GM21717 (cell line): ENCODE measurements around the gene DGCR6L.
"Not testable (repeated sequence)": the region's sequence is repeated elsewhere in the genome, so short reads cannot be mapped to it uniquely, and the experiment has no call there.

Source experiments
- ATAC-seq: cut with Tn5 transposase; IDR thresholded peaks from one replicate; pipeline ENCODE4 v1.9.1; 2021; ENCODE audit warnings: mild to moderate bottlenecking, moderate library complexity; ENCODE audit not compliant: unreplicated experiment

DGCR6L gene

GRCh38 chr22:20292673-20293232 lies 27.1 kb downstream of the DGCR6L start:
- ATAC-seq = no peak

GRCh38 chr22:20292108-20292507 lies 27.8 kb downstream of the DGCR6L start:
- no peak for ATAC-seq

- no peak for ATAC-seq
These were observed 28.2 kb downstream of the DGCR6L start for GRCh38 chr22:20291604-20292063.

GRCh38 chr22:20291249-20291586 lies 28.6 kb downstream of the DGCR6L start:
- no peak for ATAC-seq

GRCh38 chr22:20290578-20291248 lies 29.1 kb downstream of the DGCR6L start:
- no peak for ATAC-seq

- no peak for ATAC-seq
These were observed 29.8 kb downstream of the DGCR6L start for GRCh38 chr22:20290045-20290392.

GRCh38 chr22:20289182-20290044 lies 30.4 kb downstream of the DGCR6L start:
- not testable (repeated sequence) for ATAC-seq

- ATAC-seq = not testable (repeated sequence)
These were observed 33.0 kb downstream of the DGCR6L start for GRCh38 chr22:20286784-20287423.

GRCh38 chr22:20286312-20286660 lies 33.6 kb downstream of the DGCR6L start:
- not testable (repeated sequence) for ATAC-seq

- not testable (repeated sequence) for ATAC-seq
These were observed 34.2 kb downstream of the DGCR6L start for GRCh38 chr22:20285473-20286311.

GRCh38 chr22:20284471-20285086 lies 35.3 kb downstream of the DGCR6L start:
- ATAC-seq = no peak

- no peak for ATAC-seq
These were observed 36.2 kb downstream of the DGCR6L start for GRCh38 chr22:20283674-20284066.

GRCh38 chr22:20282901-20283673 lies 36.8 kb downstream of the DGCR6L start:
- no peak for ATAC-seq

- no peak for ATAC-seq
These were observed 38.0 kb downstream of the DGCR6L start for GRCh38 chr22:20281891-20282290.

- not testable (repeated sequence) for ATAC-seq
These were observed 38.4 kb downstream of the DGCR6L start for GRCh38 chr22:20281473-20281872.

- no peak for ATAC-seq
These were observed 39.0 kb downstream of the DGCR6L start for GRCh38 chr22:20280866-20281265.

- not testable (repeated sequence) for ATAC-seq
These were observed 39.7 kb downstream of the DGCR6L start for GRCh38 chr22:20280163-20280562.

GRCh38 chr22:20279662-20280134 lies 40.2 kb downstream of the DGCR6L start:
- ATAC-seq = no peak
